MM.1S (cell line): Measurements from ENCODE around the gene TMEM218.

Experiments used
- DNase-seq: peaks from one replicate; pipeline ENCODE4 v3.0.0-alpha.2; 2015
- H2AFZ ChIP-seq: fragments of 300-600 bp; sonication (generic); 2 replicates; pipeline ENCODE4 v1.6.0; 2016; ENCODE audit warnings: antibody characterized with exemption, low read length
- H3F3A ChIP-seq: fragments of 300-600 bp; sonication (generic); 2 replicates; pipeline ENCODE4 v1.6.1; 2016; ENCODE audit warnings: mild to moderate bottlenecking, antibody characterized with exemption, low read length, moderate library complexity, mixed read lengths; ENCODE audit not compliant: insufficient read depth
- H3K27ac ChIP-seq: fragments of 300-600 bp; sonication (generic); 2 replicates; pipeline ENCODE4 v1.5.1; 2016; ENCODE audit warnings: mild to moderate bottlenecking, low read length
- H3K27me3 ChIP-seq: fragments of 300-600 bp; sonication (generic); replicated peaks from 2 replicates; pipeline ENCODE4 v1.6.0; 2016; ENCODE audit warnings: low read length; ENCODE audit not compliant: insufficient read depth
- H3K36me3 ChIP-seq: fragments of 300-600 bp; sonication (generic); replicated peaks from 2 replicates; pipeline ENCODE4 v1.6.1; 2016; ENCODE audit warnings: mild to moderate bottlenecking, low read length, mixed read lengths; ENCODE audit not compliant: insufficient read depth
- H3K4me1 ChIP-seq: fragments of 300-600 bp; sonication (generic); 2 replicates; pipeline ENCODE4 v1.6.1; 2016; ENCODE audit warnings: low read length, mixed read lengths
- H3K4me2 ChIP-seq: fragments of 300-600 bp; sonication (generic); 2 replicates; pipeline ENCODE4 v1.6.0; 2016; ENCODE audit warnings: low read depth, low read length
- H3K4me3 ChIP-seq: fragments of 300-600 bp; sonication (generic); 2 replicates; pipeline ENCODE4 v1.5.1; 2016; ENCODE audit warnings: low read length, mixed read lengths
- H3K79me2 ChIP-seq: fragments of 300-600 bp; sonication (generic); 2 replicates; pipeline ENCODE4 v1.6.1; 2016; ENCODE audit warnings: mixed run types, low read length, mixed read lengths
- H3K9ac ChIP-seq: fragments of 300-600 bp; sonication (generic); 2 replicates; pipeline ENCODE4 v1.6.1; 2016; ENCODE audit warnings: low read length, mixed read lengths
- H3K9me2 ChIP-seq: fragments of 300-600 bp; sonication (generic); replicated peaks from 2 replicates; pipeline ENCODE4 v1.6.1; 2016; ENCODE audit warnings: mild to moderate bottlenecking, low read length, mixed read lengths; ENCODE audit not compliant: insufficient read depth
- H3K9me3 ChIP-seq: fragments of 300-600 bp; sonication (generic); replicated peaks from 2 replicates; pipeline ENCODE4 v1.6.1; 2016; ENCODE audit warnings: mild to moderate bottlenecking, low read length, mixed read lengths; ENCODE audit not compliant: insufficient read depth
- H4K20me1 ChIP-seq: fragments of 300-600 bp; sonication (generic); 2 replicates; pipeline ENCODE4 v1.6.1; 2016; ENCODE audit warnings: mild to moderate bottlenecking, low read length, moderate library complexity, mixed read lengths; ENCODE audit not compliant: insufficient read depth
- EZH2 ChIP-seq: fragments of 300-600 bp; sonication (generic); optimal IDR thresholded peaks from 2 replicates; pipeline ENCODE3; 2017; ENCODE audit warnings: low read depth, mild to moderate bottlenecking, antibody characterized with exemption, low read length, mixed read lengths
- EZH2phosphoT487 ChIP-seq: fragments of 300-600 bp; sonication (generic); IDR thresholded peaks from 2 replicates; pipeline ENCODE4 v1.6.1; 2018; ENCODE audit warnings: antibody characterized with exemption, low read length
- TF ChIP-seq, protein P1 (sequence below): fragments of 300-600 bp; sonication (generic); IDR thresholded peaks from 2 replicates; pipeline ENCODE4 v1.5.1; 2016; ENCODE audit warnings: antibody characterized with exemption, low read length, mixed read lengths

Gene TMEM218

GRCh38 chr11:125128450-125128849 is 17.0 kb upstream of the TMEM218 start:
- H3K4me3 ChIP-seq: no peak overlapping the region
- no peak overlapping the region for H3K9ac ChIP-seq
- no peaks in the 10 kb centered on the region for H3K9me2 ChIP-seq
- H3K4me1 ChIP-seq: peaks cover 7% of the 10 kb centered on the region; the same call in 1 of the 2 replicates
- no peak overlapping the region for H2AFZ ChIP-seq
- H3K4me2 ChIP-seq: no peak overlapping the region
- H4K20me1 ChIP-seq: no peaks in the 10 kb centered on the region
- H3K36me3 ChIP-seq: no peaks in the 10 kb centered on the region
- peaks cover 6% of the 10 kb centered on the region; the same call in 1 of the 2 replicates for H3K27me3 ChIP-seq
- H3F3A ChIP-seq: no peaks in the 10 kb centered on the region
- no peaks in the 10 kb centered on the region for H3K79me2 ChIP-seq
- DNase-seq: no peak
- H3K27ac ChIP-seq: no peak overlapping the region
- TF ChIP-seq, protein P1, sequence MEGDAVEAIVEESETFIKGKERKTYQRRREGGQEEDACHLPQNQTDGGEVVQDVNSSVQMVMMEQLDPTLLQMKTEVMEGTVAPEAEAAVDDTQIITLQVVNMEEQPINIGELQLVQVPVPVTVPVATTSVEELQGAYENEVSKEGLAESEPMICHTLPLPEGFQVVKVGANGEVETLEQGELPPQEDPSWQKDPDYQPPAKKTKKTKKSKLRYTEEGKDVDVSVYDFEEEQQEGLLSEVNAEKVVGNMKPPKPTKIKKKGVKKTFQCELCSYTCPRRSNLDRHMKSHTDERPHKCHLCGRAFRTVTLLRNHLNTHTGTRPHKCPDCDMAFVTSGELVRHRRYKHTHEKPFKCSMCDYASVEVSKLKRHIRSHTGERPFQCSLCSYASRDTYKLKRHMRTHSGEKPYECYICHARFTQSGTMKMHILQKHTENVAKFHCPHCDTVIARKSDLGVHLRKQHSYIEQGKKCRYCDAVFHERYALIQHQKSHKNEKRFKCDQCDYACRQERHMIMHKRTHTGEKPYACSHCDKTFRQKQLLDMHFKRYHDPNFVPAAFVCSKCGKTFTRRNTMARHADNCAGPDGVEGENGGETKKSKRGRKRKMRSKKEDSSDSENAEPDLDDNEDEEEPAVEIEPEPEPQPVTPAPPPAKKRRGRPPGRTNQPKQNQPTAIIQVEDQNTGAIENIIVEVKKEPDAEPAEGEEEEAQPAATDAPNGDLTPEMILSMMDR: no peak
- TF ChIP-seq EZH2phosphoT487 (no peak), EZH2 (no peak)
- no peaks in the 10 kb centered on the region for H3K9me3 ChIP-seq

- H3K79me2 ChIP-seq: no peaks in the 10 kb centered on the region
- H3K27me3 ChIP-seq: peaks cover 6% of the 10 kb centered on the region; the same call in 1 of the 2 replicates
- peak overlapping the region; percentile 11; the same call in 1 of the 2 replicates for H3K4me3 ChIP-seq
- TF ChIP-seq EZH2phosphoT487 (no peak), EZH2 (no peak)
- TF ChIP-seq, protein P1: no peak
- H3K4me2 ChIP-seq: peak overlapping the region; percentile 68; the same call in 1 of the 2 replicates
- no peak overlapping the region for H3K27ac ChIP-seq
- no peaks in the 10 kb centered on the region for H3K9me2 ChIP-seq
- H3K9me3 ChIP-seq: no peaks in the 10 kb centered on the region
- H2AFZ ChIP-seq: peak overlapping the region; percentile 65
- DNase-seq: no peak
- no peaks in the 10 kb centered on the region for H3K36me3 ChIP-seq
- no peaks in the 10 kb centered on the region for H4K20me1 ChIP-seq
- H3K9ac ChIP-seq: no peak overlapping the region
- H3F3A ChIP-seq: no peaks in the 10 kb centered on the region
- H3K4me1 ChIP-seq: peaks cover 8% of the 10 kb centered on the region; the same call in 1 of the 2 replicates
These were observed 13.2 kb upstream of the TMEM218 start for GRCh38 chr11:125124618-125124992.

- H3K36me3 ChIP-seq: no peaks in the 10 kb centered on the region
- H3K9me2 ChIP-seq: no peaks in the 10 kb centered on the region
- H3K4me2 ChIP-seq: peak overlapping the region; percentile 68
- peak overlapping the region; percentile 53 for H3K4me3 ChIP-seq
- peak overlapping the region; percentile 94 for H2AFZ ChIP-seq
- no peaks in the 10 kb centered on the region for H3K79me2 ChIP-seq
- H3K9me3 ChIP-seq: no peaks in the 10 kb centered on the region
- H3K27ac ChIP-seq: no peak overlapping the region
- DNase-seq: peak; percentile 90
- no peak for TF ChIP-seq EZH2phosphoT487
- TF ChIP-seq EZH2: no peak
- TF ChIP-seq, protein P1: peak; percentile 79
- H3F3A ChIP-seq: no peaks in the 10 kb centered on the region
- no peaks in the 10 kb centered on the region for H4K20me1 ChIP-seq
- peaks cover 6% of the 10 kb centered on the region; the same call in 1 of the 2 replicates for H3K27me3 ChIP-seq
- peak overlapping the region; percentile 6; the same call in 1 of the 2 replicates for H3K9ac ChIP-seq
- peaks cover 8% of the 10 kb centered on the region; the same call in 1 of the 2 replicates for H3K4me1 ChIP-seq
These were observed 12.7 kb upstream of the TMEM218 start for GRCh38 chr11:125123947-125124617.
